GM12874 (cell line): ENCODE data around the gene ZNF76.

Source experiments
- CTCF ChIP-seq: IDR thresholded peaks from 2 replicates; pipeline ENCODE4 v1.5.1; 2011; ENCODE audit warnings: low read depth, mild to moderate bottlenecking, control low read depth, low read length, moderate library complexity; ENCODE audit not compliant: insufficient read depth

ZNF76 gene

GRCh38 chr6:35305117-35305516, 45.6 kb downstream of the ZNF76 start:
- TF ChIP-seq CTCF = no peak

DNA sequence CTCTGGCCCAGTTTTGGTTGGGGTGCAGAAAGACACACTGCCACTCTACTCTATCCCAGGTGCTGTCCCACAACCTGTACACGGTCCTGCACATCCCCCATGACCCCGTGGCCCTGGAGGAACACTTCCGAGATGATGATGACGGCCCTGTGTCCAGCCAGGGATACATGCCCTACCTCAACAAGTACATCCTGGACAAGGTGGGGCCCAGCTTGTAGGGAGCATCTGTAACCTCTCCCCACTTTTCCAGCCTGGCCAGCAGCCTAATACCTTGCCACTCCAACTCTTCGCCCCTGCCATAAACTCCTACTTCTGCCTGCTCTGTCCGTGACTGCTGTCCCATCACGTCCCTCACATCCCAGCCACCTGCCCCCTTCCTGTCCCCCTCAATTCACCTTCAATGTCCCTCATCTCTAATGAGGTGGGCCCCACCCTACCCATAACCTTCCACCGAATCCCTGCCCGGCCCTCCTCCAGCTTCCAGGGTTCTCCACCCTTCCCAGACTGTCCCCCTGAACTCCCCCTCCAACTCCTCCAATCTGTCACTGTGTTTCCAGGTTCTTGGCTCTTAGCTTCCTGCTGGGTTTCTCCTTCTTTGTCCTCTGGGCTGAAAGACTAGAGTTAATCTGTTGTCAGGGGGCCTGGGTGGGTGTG, 50.2 kb downstream of the ZNF76 start:
- no peak for TF ChIP-seq CTCF

GRCh38 chr6:35310265-35310831, 50.8 kb downstream of the ZNF76 start:
- no peak for TF ChIP-seq CTCF

GRCh38 chr6:35311390-35312075, 52.0 kb downstream of the ZNF76 start:
- TF ChIP-seq CTCF = no peak

DNA sequence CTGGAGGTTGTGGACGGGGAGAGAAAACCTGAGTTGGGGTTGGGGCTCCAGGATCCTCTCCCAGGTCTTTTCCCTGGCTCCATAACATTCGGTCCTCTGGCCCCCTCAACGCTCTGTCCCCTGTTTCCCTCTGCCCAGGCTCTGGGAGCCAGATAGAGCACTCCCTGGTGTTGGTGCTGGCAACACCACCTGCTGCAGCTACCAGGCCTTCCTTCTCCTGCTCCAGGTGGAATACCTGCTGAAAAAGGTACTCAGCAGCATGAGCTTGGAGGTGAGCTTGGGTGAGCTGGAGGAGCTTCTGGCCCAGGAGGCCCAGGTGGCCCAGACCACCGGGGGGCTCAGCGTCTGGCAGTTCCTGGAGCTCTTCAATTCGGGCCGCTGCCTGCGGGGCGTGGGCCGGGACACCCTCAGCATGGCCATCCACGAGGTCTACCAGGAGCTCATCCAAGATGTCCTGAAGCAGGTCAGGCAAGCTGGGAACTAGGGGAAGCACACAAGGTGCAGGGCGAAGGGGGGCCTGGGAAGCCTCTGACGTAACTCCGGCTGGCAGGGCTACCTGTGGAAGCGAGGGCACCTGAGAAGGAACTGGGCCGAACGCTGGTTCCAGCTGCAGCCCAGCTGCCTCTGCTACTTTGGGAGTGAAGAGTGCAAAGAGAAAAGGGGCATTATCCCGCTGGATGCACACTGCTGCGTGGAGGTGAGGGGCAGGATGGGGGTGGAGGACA, 52.7 kb downstream of the ZNF76 start:
- no peak for TF ChIP-seq CTCF

- no peak for TF ChIP-seq CTCF
Measured at GRCh38 chr6:35312807-35313206, 53.3 kb downstream of the ZNF76 start.

GRCh38 chr6:35317483-35318195, 58.1 kb downstream of the ZNF76 start:
- TF ChIP-seq CTCF = no peak
